ENCODE measurements around the gene WDR13.
"Not testable (repeated sequence)": the region's sequence is repeated elsewhere in the genome, so short reads cannot be mapped to it uniquely, and the experiment has no call there.

WDR13 gene

DNA sequence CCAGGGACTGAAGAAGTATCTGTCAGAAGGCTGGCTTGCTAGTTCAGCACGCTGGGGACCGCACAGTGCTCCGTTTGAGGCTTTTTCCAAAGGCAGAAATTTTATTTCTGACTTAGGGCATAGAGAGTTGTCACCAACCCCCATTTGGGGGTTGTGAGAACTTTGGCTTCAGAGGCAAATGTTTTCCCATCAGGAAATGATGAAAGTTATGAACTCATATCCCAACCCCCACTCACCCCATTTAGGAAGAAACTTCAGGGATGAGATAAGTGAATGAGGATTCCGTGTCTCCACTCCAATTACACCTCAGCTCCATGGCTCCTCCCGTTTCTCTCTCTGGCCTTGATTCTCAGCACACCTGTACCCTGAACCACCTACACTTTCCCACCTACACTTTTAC, 4.3 kb upstream of the WDR13 start:
- no peak for DNase-seq (ENCODE audit: low read depth, low spot score)

DNA sequence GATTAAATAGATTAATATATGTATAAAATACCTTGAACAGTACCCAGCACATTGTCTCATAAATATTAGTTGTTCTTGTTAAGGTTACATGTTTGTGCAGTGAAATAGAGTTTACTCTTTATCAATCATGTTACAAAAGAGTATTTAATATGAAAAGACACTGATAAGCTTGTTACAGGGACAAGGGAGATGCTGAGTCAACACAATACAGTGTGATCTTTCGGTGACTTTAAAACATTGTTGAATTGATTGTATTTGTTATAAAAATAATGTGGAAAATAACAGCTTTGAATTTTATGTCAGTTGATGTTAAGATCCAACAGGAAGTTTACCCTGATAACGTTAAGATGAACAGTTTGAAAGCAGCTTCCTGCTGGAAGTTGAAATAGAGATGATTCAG, 1.4 kb upstream of the WDR13 start:
- DNase-seq (ENCODE audit: low read depth, low spot score) = no peak

DNA sequence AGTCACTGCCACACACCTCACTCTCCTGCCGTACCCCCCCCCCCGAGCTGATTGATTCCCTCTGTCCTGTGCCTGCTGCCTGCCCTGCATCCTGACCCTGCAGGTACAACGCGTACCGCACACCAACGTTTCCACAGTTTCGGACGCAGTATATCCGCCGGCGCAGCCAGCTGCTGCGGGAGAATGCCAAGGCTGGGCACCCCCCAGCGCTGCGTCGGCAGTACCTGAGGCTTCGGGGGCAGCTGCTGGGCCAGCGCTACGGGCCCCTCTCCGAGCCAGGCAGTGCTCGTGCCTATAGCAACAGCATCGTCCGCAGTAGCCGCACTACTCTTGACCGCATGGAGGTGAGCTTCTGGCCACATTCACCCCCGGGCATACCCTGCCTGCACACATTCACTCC, 1.3 kb downstream of the WDR13 start:
- no peak for DNase-seq (ENCODE audit: low read depth, low spot score)

DNA sequence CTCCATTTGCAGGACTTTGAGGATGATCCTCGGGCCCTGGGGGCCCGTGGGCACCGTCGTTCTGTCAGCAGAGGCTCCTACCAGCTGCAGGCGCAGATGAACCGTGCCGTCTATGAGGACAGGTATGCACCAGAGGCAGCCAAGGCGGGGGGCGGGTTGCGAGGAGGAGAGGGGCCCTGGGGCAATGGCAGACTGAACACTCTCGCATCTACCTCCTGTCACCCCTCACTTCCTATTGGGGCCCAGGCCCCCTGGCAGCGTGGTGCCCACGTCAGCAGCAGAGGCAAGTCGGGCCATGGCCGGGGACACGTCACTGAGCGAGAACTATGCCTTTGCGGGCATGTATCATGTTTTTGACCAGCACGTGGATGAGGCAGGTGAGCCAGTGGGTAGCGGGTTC, 2.0 kb downstream of the WDR13 start:
- DNase-seq (ENCODE audit: low read depth, low spot score) = no peak

DNA sequence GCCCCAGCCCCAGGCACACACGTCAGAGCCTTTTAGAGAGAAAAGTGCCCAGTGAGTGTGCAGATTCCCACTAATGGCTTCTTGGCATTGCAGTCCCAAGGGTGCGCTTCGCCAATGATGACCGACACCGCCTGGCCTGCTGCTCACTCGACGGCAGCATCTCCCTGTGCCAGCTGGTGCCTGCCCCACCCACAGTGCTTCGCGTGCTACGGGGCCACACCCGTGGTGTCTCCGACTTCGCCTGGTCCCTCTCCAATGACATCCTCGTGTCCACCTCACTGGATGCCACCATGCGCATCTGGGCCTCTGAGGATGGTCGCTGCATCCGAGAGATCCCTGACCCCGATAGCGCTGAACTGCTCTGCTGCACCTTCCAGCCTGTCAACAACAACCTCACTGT, 2.9 kb downstream of the WDR13 start:
- no peak for DNase-seq (ENCODE audit: low read depth, low spot score)

DNA sequence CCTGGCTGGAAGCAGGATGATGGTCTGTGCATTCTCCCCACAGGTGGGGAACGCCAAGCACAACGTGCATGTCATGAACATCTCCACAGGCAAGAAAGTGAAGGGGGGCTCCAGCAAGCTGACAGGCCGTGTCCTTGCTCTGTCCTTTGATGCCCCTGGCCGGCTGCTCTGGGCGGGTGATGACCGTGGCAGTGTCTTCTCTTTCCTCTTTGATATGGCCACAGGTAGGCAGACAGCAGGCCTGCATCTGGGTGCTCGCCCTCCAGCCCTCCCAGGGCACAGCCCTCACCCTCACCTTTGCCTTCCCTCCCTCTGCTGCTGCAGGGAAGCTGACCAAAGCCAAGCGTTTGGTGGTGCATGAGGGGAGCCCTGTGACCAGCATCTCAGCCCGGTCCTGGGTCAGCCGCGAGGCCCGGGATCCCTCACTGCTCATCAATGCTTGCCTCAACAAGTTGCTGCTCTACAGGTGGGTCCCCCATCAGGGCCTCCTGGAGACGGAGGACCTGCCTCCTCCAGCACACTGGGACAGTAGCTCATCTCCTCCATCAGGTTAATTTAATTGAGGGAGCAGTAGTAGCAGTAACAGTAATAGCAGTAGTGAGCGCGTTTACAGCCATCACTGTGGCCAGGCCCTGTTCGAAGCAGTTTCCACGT, 4.6 kb downstream of the WDR13 start:
- DNase-seq (ENCODE audit: low read depth, low spot score) = no peak

DNA sequence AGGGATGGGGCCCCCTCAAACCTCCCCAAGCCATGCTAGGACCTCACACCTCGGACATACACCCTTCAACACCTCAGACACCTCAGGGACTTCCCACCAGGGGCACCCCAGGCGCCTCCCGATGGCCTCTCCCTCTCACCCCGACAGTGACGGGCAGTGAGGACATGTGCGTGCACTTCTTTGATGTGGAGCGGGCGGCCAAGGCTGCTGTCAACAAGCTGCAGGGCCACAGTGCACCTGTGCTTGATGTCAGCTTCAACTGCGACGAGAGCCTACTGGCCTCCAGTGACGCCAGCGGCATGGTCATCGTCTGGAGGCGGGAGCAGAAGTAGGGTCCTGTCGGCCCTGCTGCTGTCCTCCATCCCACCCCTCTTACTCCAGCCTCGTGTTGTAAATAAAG, 7.4 kb downstream of the WDR13 start:
- DNase-seq (ENCODE audit: low read depth, low spot score) = no peak

DNA sequence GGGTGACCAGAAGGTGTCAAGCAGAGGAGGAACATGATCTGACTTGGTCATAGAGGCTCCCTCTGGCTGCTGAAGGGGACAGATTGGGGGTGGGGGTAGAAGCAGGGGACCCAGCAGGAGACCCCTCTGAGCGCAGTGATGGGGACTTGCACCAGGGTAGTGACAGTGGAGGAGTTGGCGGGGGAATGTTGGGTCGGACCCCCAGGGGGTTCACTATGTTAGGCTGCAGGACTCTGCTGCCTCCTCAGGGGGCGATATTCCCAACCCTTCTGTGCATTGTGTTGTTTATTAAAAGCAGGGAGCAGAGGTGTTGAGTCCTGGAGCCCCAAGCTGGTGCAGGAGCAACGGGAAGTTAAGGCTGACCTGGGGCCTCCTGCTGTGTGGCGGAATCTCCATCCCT, 8.8 kb downstream of the WDR13 start:
- no peak for DNase-seq (ENCODE audit: low read depth, low spot score)

DNA sequence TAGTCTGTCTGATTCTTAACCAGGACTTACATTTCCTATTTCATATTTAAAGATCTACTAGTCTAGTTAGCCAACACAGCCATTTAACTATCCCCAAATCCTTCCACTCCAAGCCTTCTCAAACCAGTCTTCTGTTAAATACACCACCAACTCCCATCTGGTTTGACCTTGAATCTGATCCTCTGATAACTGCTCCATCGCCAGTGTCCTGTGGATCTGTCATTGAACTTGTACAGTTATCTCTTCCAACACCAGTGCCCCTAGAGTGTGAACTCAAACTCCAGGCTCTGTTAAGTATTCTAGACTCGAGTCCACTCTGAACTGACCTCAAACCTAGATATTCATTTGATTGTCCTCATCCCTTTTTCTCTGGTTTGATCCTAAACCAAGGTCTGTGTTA, 14.4 kb downstream of the WDR13 start:
- no peak for DNase-seq (ENCODE audit: low read depth, low spot score)

DNA sequence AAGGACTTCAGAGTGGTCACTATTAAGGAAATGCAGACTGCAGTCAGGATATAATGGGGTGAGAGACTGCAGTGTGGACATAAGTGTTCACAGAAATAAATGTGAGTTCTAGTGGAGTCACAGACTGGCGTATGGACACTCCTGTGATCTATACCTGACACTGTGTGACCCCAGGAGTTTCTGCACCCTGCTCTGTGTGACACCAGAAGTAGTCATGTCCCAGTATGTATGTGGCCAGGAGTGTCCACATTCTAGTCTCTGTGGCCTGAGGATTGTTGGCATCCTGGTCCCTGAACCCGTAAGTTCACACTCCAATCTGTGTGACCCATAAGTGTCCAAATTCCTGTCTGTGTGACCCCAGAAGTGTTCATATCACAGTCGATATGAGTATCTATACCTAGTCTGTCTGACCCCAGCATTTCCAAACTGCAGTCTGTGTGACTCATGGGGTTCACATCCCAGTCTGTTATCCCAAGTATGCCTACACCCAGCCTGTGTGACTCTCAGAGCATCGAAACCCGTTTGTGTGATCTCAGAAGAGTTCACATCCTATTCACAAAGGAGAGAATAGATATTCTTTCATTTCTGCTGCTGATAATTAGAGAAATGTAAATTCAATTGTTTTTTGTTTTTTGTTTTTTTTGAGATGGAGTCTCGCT, 16.3 kb downstream of the WDR13 start:
- no peak for DNase-seq (ENCODE audit: low read depth, low spot score)

DNA sequence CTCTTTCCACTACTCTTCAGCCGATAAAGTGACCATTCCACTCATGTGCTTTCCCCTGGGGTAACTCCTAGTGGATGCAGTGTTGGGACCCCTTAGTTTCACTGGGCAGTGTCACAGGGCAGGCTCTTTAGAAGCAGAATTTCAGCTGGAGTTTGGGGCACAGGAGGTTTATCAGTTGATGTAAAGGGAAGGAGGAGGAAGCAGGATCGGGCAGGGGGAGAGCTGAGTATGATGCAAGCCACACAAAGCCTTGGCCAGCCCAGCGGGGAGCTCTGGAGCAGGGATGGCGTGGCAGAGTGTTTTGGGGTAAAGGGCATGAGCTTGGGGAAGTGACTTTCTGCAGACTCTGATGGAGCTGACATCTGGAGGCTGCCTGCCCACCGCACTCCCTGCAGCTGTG, 19.3 kb downstream of the WDR13 start:
- DNase-seq (ENCODE audit: low read depth, low spot score) = no peak

DNA sequence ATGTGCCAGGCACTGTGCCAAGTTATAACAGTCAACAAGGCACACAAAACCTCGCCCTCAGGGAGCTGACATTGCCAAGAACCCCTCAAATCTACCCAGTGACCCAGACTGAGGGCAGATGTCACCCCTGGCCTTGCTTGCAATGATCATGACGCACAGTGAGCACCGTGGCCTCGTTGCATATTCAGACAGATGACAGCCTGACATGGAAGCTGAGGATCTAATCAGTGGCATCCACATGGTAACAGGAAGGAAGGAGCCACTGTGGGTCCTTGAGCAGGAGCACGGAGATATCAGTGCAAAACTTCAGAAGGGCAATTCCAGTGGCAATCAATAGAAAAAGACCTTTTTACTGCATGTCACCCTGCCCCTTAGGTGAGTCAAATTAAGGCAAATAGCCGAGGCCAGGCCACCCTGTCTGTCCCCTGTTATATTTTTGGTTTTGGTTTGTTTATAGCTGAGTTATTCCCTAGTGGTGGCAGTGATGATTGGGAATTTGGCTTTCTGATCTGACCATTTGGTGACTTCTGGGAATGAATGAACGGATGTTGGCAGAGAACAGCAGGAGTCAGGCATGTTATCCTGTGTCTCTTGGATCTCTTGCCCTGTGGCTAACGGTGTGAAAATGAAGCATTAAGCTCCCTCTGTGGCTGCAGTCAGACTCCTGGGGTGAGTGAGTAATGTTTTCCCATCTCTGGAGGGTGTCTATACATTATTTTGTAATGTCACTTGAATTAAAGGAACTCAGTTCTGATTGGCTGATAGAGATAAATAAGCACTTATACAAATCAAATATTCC, 20.4 kb downstream of the WDR13 start:
- DNase-seq (ENCODE audit: low read depth, low spot score) = no peak

DNA sequence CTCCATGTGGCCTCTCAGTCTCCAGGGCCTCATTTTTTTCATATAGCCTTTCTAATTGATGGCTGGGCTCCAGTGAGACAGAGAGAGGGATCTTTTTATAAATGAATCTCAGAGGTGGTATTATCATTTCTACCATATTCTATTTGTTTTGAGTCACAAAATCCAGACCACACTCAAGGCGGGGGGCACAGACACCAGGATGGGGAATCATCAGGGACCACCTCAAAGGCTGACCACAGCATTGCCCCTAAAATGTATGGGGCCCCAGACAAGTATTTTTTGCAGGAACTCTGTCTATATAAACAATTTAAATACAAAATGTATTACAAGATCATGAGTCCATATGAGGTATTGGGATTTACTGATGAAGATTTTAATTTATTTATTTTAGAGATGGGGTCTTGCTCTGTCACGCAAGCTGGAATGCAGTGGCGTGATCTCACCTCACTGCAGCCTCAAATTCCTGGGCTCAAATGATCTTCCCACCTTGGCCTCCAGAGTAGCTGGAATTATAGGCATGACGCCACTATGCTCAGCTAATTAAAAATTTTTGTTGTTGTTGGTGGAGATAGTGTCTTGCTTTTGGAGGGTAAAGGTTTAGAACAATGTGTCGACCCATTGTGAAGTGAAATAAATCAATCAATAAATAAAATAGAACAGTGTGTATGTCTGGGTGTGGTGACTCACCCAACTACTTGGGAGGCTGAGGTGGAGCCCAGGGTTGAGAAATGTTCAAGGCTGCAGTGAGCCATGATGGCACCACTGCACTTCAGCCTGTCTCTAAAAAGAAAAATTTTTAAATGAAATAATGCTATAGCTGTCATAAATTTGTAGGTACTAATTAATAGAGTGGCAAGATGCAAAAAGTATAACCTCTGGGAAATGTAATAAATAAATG, 29.4 kb downstream of the WDR13 start:
- DNase-seq (ENCODE audit: low read depth, low spot score) = no peak

DNA sequence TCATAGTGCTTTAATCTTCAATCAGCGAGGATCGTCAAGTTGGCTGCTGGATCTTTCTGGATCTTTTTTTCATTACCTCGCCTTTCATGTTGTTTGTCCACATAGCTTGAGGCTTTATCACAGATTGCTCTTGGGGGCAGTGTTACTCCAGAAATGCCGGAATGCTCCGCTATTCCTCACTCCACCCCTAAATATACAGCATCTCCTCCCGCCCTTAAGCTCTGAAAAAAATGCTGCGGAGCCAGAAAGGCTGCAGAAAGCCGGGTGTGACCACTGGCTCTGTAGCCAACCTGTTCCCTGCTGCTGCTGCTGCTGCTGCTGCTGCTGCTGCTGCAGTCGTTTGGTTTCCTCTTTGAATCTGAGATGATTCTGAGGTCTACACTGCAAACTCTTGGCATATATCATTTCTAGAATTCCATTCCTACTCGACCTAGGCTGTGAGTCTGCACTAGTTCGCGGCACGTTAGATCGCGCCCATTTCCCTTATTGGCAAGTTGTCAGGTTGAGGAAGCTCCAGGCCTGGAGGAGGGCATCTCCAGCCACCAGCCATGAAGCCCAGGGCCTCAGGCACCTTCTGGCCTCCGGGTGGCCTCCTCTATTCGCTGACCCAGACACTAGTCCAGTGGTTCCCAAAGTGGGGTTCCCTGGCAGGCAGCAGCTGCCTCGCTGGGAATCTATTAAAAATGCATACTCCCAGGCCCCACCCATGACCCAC, 34.2 kb downstream of the WDR13 start:
- peak; percentile 21 for DNase-seq (ENCODE audit: low read depth, low spot score)

DNA sequence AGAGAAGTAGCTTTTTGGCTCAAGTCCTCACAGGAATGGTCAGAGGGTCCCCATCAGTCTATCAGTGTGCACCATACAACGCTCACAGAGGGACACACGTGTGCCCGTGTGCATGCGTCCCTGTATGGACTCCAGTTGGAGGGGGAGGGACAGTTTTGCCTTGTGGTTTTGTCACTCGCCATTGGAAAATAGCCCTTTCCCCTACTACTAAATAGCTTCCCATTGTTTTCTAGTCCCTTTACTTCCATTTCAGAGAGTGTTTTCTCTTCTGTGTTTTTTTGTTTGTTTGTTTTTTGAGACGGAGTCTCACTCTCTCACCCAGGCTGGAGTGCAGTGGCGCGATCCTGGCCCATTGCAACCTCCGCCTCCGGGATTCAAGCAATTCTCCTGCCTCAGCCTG, 34.9 kb downstream of the WDR13 start:
- DNase-seq (ENCODE audit: low read depth, low spot score) = no peak

DNA sequence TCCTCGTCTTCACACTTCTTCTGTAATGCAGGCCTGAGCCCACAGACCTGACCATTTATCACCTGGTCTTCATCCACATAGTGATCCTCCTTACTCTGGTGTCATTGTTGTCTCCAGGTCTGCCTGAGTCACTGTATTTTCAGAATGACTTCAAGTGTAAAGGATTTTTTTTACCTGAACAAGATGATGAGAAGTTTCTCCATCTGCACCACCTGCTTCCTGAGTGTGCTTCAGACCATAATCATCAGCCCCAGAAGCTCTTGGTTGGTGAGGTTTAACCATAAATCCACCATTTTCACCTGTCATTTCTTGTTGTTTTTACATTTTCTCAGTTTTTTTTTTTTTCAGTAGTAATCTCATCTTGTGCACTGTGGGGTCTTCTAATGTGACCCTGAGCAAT, 39.0 kb downstream of the WDR13 start:
- no peak for DNase-seq (ENCODE audit: low read depth, low spot score)

DNA sequence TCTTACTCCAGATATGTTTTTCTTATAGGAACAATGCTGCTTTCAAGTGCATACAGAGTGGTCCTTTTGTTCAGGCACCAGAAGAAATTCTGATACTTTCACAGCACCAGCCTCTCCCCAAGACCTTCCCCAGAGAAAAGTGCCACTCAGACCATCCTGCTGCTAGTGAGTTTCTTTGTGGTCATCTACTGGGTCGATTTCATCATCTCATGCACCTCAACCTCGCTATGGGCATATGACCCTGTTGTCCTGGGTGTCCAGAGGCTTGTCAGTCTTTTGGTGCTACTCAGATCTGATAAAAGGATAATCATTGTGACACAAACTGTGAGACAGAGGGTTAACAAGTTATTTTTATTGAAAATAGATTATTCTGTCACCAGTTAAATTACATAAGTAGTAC, 39.5 kb downstream of the WDR13 start:
- no peak for DNase-seq (ENCODE audit: low read depth, low spot score)

DNA sequence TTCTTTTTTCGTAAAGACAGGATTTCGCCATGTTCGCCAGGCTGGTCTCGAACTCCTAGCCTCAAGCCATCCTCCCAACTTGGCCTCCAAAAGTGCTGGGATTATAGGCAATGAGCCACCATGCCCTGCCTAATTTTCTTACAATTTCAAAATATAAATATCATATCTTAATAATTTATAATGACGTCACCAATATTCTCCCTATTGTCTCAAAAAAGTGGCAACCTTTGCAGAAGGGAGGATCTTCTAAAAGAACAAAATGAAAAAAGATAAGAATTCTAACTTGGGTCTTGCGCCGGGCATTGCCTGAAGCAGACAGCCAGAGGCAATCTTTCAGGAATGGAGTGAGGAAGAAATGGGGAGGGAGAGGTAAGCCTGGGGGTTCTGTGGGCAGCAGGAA, 48.4 kb downstream of the WDR13 start:
- no peak for DNase-seq (ENCODE audit: low read depth, low spot score)

DNA sequence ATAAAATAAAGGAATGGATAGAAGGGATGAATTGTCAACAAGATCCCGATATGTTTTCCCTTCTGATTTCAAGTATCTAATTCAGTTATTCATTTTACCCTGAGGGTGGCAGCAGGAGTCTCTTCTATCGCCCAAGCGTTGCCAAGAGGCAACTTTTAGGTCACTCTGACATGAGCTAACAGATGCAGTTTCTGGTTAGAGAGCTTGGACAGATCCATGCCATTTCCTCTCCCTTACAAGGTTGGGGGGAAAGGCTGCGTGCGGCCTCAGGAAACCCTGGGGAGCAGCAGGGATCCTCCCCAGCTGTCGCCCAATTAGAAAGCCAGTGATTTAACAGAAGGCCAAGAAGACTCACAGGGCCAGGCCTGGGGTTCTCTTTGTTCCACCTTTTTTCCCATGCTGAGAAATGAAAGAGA, 51.1 kb downstream of the WDR13 start:
- DNase-seq (ENCODE audit: low read depth, low spot score) = peak; percentile 6

DNA sequence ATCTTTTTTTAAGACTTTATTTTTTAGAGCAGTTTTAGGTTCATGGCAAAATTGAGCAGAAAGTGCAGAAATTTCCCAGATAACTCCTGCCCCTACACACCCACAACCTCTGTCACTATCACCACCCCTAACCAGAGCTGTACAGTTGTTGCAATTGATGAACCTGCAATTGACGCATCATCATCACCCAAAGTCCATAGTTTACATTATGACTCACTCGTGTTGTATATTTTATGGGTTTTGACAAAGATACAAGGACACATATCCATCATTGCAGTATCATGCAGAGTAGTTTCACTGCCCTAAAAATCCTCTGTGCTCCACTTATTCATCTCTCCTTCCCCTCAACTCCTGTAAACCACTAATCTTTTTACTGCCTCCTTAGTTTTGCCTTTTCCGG, 51.8 kb downstream of the WDR13 start:
- no peak for DNase-seq (ENCODE audit: low read depth, low spot score)

DNA sequence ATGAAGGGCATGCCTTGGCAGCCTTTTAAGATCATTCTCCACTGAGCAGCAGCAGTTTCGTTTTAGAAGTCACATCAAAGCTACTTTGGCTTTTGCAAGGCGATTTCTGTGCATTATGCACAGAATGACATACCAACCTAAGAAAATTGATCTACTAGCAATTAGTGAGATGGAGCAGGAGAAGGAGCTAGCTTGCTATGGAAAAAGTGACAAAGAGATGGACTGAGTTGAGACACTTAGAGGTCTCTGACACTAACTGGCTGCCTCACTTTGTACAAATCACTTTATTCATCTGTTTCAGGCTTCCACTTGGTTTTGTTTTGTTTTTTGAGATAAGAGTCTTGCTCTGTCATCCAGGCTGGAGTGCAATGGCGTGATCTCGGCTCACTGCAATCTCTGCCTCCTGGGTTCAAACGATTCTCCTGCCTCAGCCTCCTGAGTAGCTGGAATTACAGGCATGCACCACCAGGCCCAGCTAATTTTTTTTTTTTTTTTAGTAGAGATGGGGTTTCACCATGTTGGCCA, 54.8 kb downstream of the WDR13 start:
- not testable (repeated sequence) for DNase-seq (ENCODE audit: low read depth, low spot score)

Measured in activated CD4-positive, CD25-positive, alpha-beta regulatory T cell treated with anti-CD3 and anti-CD28 coated beads, Interleukin-2, amount 50 U/mL, for 16 hours (primary cell).